Ovary (tissue), 3 donors: ENCODE results near the gene MEAK7.

Experiments
- CTCF ChIP-seq, 3 donors: fragments of 450-650 bp in 2 of 3; fragments of 200-600 bp in 1 of 3; IDR thresholded peaks; one replicate each; pipeline versions ENCODE4 v1.5.1 to v1.8.0; 2016 to 2022; ENCODE audit warnings: antibody characterized with exemption in 3 of 3, mild to moderate bottlenecking in 1 of 3
- EP300 ChIP-seq: sonication (generic); formaldehyde crosslinking; IDR thresholded peaks from one replicate; pipeline ENCODE4 v1.6.1; 2017; ENCODE audit warnings: antibody characterized with exemption
- POLR2A ChIP-seq: fragments of 450-650 bp; IDR thresholded peaks from one replicate; pipeline ENCODE4 v1.6.1; 2017; ENCODE audit warnings: antibody characterized with exemption, mild to moderate bottlenecking, moderate library complexity
- donor health status: DM: no; HTN: no; CAD: no.

- TF ChIP-seq CTCF (IDR thresholded peaks at IDR 0.05), result no peak
- TF ChIP-seq POLR2A, result no peak
- no peak for TF ChIP-seq EP300
Observed at GRCh38 chr16:84475643-84476240, 28.7 kb downstream of the MEAK7 start.
